GM12891 (cell line): ENCODE data around the gene C4orf54.

Experiments used
- DNase-seq: peaks from one replicate; pipeline ENCODE4 v3.0.0; 2011; ENCODE audit warnings: low spot score; ENCODE audit not compliant: insufficient read length
- FAIRE-seq: peaks from 2 replicates; lab custom pipeline; 2011; peaks lifted over from hg19 to GRCh38; lab: Jason Lieb, UNC
- PAX5 ChIP-seq: IDR thresholded peaks from 2 replicates; pipeline ENCODE4 v1.6.1; 2011; ENCODE audit warnings: low read length, moderate library complexity, mild to moderate bottlenecking; ENCODE audit not compliant: insufficient read depth, severe bottlenecking
- POLR2A ChIP-seq: IDR thresholded peaks from 2 replicates; pipeline ENCODE4 v1.6.1; 2011; ENCODE audit warnings: low read depth, low read length, control low read depth
- POLR2AphosphoS5 ChIP-seq: IDR thresholded peaks from 2 replicates; pipeline ENCODE4 v1.6.1; 2011; ENCODE audit warnings: low read depth, low read length, control low read depth
- POU2F2 ChIP-seq: IDR thresholded peaks from 2 replicates; pipeline ENCODE4 v1.6.1; 2011; ENCODE audit warnings: low read depth, mild to moderate bottlenecking, control low read depth, low read length, moderate library complexity
- SPI1 ChIP-seq: IDR thresholded peaks from 2 replicates; pipeline ENCODE4 v1.6.1; 2011; ENCODE audit warnings: low read depth, low read length, control low read depth
- TAF1 ChIP-seq: IDR thresholded peaks from 2 replicates; pipeline ENCODE4 v1.6.1; 2011; ENCODE audit warnings: low read depth, low read length, control low read depth

The C4orf54 gene

DNA sequence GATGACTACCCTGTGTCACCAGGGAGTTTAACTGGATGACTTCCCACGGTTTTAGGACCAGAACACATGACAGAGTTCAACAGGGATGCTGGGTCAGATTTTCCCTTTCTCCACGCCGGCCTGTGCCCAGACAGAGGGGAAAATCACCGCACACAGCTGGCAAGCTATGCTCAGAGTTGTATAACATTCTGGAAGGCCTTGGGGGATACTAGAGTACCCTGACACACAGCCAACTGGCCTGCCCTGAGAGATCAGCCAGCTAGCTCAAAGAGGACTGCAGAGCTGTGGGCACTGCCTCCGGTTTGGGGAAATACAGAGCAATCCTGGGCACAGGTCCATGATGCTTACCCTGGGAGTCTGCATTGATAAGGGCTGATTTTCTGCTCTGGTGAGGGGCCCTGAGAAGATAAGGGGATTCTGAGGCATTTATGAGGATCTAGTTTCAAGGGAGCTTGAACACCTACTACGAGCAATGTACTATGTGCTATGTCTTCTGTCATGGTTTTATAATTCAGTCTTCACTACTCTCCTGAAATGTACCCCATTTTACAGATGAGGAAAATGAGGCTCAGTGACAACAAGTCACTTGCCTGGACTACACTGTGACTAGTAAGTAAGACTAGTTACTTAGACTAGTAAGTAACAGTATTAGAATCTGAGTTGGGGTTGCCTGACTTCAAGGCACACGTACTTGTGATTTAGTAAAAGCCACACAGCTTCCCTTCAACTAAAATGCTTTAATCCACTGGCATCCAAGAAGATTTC, 14.7 kb downstream of the C4orf54 start:
- FAIRE-seq (no peak), DNase-seq (no peak)
- TF ChIP-seq TAF1 (no peak), SPI1 (no peak)

GRCh38 chr4:99640676-99641075, 17.0 kb downstream of the C4orf54 start:
- DNase-seq, result no peak
- peak; percentile 40 for FAIRE-seq
- no peak for TF ChIP-seq POU2F2
- TF ChIP-seq TAF1, result no peak
- TF ChIP-seq SPI1, result no peak
- no peak for TF ChIP-seq PAX5
- no peak for TF ChIP-seq POLR2AphosphoS5
- TF ChIP-seq POLR2A, result no peak

DNA sequence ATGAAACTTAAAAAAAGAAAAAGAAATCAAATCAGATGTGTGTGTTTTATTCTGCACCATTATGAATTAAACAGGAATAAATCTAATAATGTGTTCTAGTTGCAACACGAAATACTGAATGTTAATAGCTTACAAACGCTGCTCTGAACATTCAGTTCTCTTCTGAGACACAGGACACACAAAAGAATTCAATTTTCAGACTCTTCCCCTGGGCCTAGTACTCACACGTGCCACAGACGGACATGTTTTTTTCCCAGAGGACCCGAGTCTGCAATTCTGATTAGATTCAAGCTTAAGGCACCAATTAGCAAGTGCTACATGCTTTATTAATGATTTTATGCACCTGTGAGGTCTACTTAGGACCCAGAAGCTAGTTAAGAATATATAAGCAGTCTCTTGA, 20.5 kb downstream of the C4orf54 start:
- DNase-seq (no peak), FAIRE-seq (no peak)
- no peak for TF ChIP-seq POLR2AphosphoS5
- TF ChIP-seq TAF1, result no peak

DNA sequence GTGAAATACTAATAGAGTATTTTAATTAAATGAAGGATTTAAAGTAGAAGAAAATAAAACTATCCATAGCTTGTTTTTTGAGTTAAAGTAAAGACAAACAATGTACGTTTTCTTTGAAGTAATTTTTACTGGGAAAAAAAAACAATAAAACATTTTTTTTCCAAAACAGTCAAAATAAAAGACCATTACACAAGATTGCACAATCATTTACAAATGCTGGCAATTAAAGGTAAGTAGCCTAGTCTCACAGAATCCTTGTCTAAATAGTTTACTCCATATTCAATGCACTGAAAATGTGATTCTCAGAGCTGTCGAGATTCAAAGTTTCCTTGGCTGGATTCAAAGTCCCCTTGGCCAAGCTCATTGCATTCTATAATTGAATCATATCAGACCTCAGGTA, 21.2 kb downstream of the C4orf54 start:
- TF ChIP-seq POLR2AphosphoS5, result no peak
- TF ChIP-seq PAX5, result no peak
- no peak for TF ChIP-seq POU2F2
- TF ChIP-seq TAF1, result no peak
- TF ChIP-seq SPI1, result no peak
- TF ChIP-seq POLR2A, result no peak
- FAIRE-seq (no peak), DNase-seq (no peak)

- no peak for DNase-seq
- FAIRE-seq, result no peak
- TF ChIP-seq POU2F2, result no peak
- no peak for TF ChIP-seq POLR2AphosphoS5
- TF ChIP-seq POLR2A, result no peak
- no peak for TF ChIP-seq SPI1
- no peak for TF ChIP-seq PAX5
- no peak for TF ChIP-seq TAF1
Measured at GRCh38 chr4:99635601-99636000, 22.0 kb downstream of the C4orf54 start.

DNA sequence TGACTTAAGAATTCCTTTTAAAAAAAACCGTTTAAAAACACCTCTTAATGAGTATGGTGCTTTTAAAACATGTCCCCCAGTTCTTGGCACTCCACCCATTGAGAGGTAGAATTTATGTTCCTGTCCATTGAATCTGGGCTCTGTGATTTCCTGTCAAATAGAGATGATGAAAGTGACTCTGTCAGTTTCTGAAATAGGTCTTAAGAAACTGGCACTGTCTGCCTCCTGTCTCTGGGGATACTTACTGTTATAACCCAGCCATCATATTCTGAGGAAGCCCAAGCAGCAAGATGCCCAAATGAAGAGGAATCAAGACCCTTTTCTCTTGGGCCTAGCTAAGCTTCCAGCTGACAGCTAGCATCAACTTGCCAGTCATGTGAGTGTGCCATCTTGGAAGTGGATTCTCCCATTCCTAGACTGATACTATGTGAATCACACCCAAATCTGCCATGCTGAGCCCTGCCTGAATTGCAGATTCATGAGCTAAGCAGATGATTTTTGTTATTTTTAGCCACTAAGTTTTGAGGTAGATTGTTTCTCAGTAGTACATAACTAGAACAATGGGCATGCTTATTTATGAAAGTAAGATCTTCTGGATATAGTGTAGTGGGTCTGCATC, 22.8 kb downstream of the C4orf54 start:
- no peak for FAIRE-seq

GRCh38 chr4:99633772-99634171, 23.9 kb downstream of the C4orf54 start:
- FAIRE-seq, result peak; percentile 69
- TF ChIP-seq SPI1 (no peak), TAF1 (no peak), POLR2A (no peak), POU2F2 (no peak), PAX5 (no peak), POLR2AphosphoS5 (no peak)
- DNase-seq, result no peak

More for the DNA sequence above, 22.8 kb downstream of the C4orf54 start:
- TF ChIP-seq TAF1 (no peak), SPI1 (no peak), POU2F2 (no peak), PAX5 (no peak), POLR2A (no peak), POLR2AphosphoS5 (no peak)
- no peak for DNase-seq

DNA sequence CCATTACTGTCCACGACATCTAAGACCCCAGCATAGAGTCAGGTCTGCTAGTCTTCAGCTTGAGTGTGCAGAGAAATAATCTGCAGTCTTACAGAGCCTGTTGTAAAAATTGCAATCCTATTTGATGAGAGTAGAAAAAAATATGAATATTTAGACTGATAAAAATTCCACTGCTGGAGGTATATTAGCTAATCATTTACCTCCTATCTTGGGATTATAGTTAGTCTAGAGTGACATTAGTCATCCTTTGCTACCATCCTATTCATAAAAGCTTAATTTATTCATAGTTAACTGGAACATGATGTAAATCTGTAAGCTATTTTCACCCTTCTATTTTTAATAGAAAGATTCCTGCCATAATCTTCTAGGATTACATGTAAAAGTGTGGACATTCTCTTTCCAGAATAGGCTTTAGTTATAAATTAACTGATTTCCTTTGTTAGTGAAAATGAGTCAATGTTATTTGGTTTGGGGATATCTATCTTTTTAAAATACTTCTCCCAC, 26.7 kb downstream of the C4orf54 start:
- TF ChIP-seq TAF1 (no peak), POU2F2 (no peak), POLR2AphosphoS5 (no peak), POLR2A (no peak), SPI1 (no peak), PAX5 (no peak)
- DNase-seq (no peak), FAIRE-seq (no peak)

GRCh38 chr4:99629962-99630554, 27.6 kb downstream of the C4orf54 start:
- DNase-seq, result no peak
- no peak for FAIRE-seq
- TF ChIP-seq SPI1 (no peak), POU2F2 (no peak), PAX5 (no peak), POLR2AphosphoS5 (no peak), POLR2A (no peak), TAF1 (no peak)
